Uterus (tissue), 4 donors: Measurements from ENCODE around the gene CKAP2L. TPM values are rescaled to one million over a fixed set of nuclear protein-coding genes. Genes with fewer than 3 reads are reported as not detected.

Experiments
- DNase-seq, 2 donors: peaks; one replicate each; pipeline ENCODE4 v3.0.0-alpha.2; 2019 to 2020
- H3K27ac ChIP-seq, 2 donors: fragments of 200-600 bp; sonication (generic); 1 replicate in 1 of 2; 2 replicates in 1 of 2; pipeline ENCODE4 v1.5.1; 2016 to 2018
- H3K27me3 ChIP-seq, 2 donors: fragments of 200-600 bp; sonication (generic); one replicate each; pipeline ENCODE4 v1.5.1; 2018 to 2019; ENCODE audit warnings: control low read depth in 1 of 2
- H3K36me3 ChIP-seq, 2 donors: fragments of 200-600 bp; sonication (generic); one replicate each; pipeline ENCODE4 v1.5.1; 2019; ENCODE audit warnings: control low read depth in 1 of 2
- H3K4me1 ChIP-seq, 2 donors: fragments of 200-600 bp; sonication (generic); one replicate each; pipeline ENCODE4 v1.5.1; 2018 to 2019; ENCODE audit warnings: control low read depth in 1 of 2
- H3K4me3 ChIP-seq, 2 donors: fragments of 200-600 bp; sonication (generic); 1 replicate in 1 of 2; 2 replicates in 1 of 2; pipeline ENCODE4 v1.5.1; 2018 to 2019; ENCODE audit warnings: mild to moderate bottlenecking in 1 of 2
- H3K9me3 ChIP-seq, 2 donors: fragments of 200-600 bp; sonication (generic); one replicate each; pipeline ENCODE4 v1.5.1; 2019; ENCODE audit warnings: control low read depth in 1 of 2
- CTCF ChIP-seq, 4 experiments: fragments of 200-600 bp in 2 of 4; fragments of 450-650 bp in 2 of 4; sonication (generic) in 2 of 4; IDR thresholded peaks; one replicate each; pipeline ENCODE4 v1.5.1; 2016 to 2019; ENCODE audit warnings: antibody characterized with exemption in 4 of 4, mild to moderate bottlenecking in 2 of 4, moderate library complexity in 1 of 4
- POLR2A ChIP-seq, 2 donors: fragments of 450-650 bp; IDR thresholded peaks; one replicate each; pipeline ENCODE4 v1.6.1; 2016; ENCODE audit warnings: antibody characterized with exemption in 2 of 2, mild to moderate bottlenecking in 1 of 2, moderate library complexity in 1 of 2
- intact Hi-C: fragments of 100-400 bp; cut with DNase I; formaldehyde crosslinking; loops from one replicate; pipeline ENCODE4 v1.15.1; 2023; ENCODE audit warnings: low total_unique reads
- total RNA-seq, 4 donors: library from RNA; depleted of rRNA in 3 of 4; stranded (reverse); fragments of >200 nt in 3 of 4; gene quantifications; one replicate each; pipeline versions ENCODE4 v1.1.0 to v1.2.4, GENCODE V29; 2014 to 2023
- donor health status: DM: yes; HTN: yes; CAD: no.

CKAP2L gene
- total RNA-seq, 4 donors from 2014 or later, result 8.8 TPM; not detected in 3

GRCh38 chr2:112752667-112753066 lies 11.7 kb downstream of the CKAP2L start:
- intact Hi-C loops, result no loop called here
- DNase-seq, result no peak

GRCh38 chr2:112751451-112752197 lies 12.8 kb downstream of the CKAP2L start:
- intact Hi-C loops, result no loop called here
- H3K9me3 ChIP-seq, result no peaks in the 10 kb centered on the region
- H3K27me3 ChIP-seq, result no peaks in the 10 kb centered on the region
- no peak for DNase-seq
- no peaks in the 10 kb centered on the region for H3K4me1 ChIP-seq
- no peak overlapping the region for H3K27ac ChIP-seq
- no peak overlapping the region for H3K4me3 ChIP-seq
- no peaks in the 10 kb centered on the region for H3K36me3 ChIP-seq
- TF ChIP-seq POLR2A (IDR thresholded peaks at IDR 0.05) (no peak), CTCF (IDR thresholded peaks at IDR 0.05) (no peak)

More at GRCh38 chr2:112752667-112753066, 11.7 kb downstream of the CKAP2L start:
- Histone ChIP-seq H3K27me3 (no peaks in the 10 kb centered on the region), H3K36me3 (no peaks in the 10 kb centered on the region), H3K4me3 (no peak overlapping the region), H3K27ac (no peak overlapping the region), H3K9me3 (no peaks in the 10 kb centered on the region), H3K4me1 (no peaks in the 10 kb centered on the region)
- no peak for TF ChIP-seq CTCF (IDR thresholded peaks at IDR 0.05)
- no peak for TF ChIP-seq POLR2A (IDR thresholded peaks at IDR 0.05)

GRCh38 chr2:112750560-112750843 lies 13.9 kb downstream of the CKAP2L start:
- H3K27ac ChIP-seq, result no peak overlapping the region
- no peaks in the 10 kb centered on the region for H3K27me3 ChIP-seq
- DNase-seq, result no peak
- H3K4me3 ChIP-seq, result no peak overlapping the region
- no peaks in the 10 kb centered on the region for H3K4me1 ChIP-seq
- intact Hi-C loops, result no loop called here
- TF ChIP-seq POLR2A (IDR thresholded peaks at IDR 0.05) (no peak), CTCF (IDR thresholded peaks at IDR 0.05) (no peak)
- H3K36me3 ChIP-seq, result no peaks in the 10 kb centered on the region
- H3K9me3 ChIP-seq, result no peaks in the 10 kb centered on the region

GRCh38 chr2:112749755-112750559 lies 14.5 kb downstream of the CKAP2L start:
- Histone ChIP-seq H3K4me3 (no peak overlapping the region), H3K4me1 (no peaks in the 10 kb centered on the region), H3K27ac (no peak overlapping the region), H3K27me3 (no peaks in the 10 kb centered on the region), H3K36me3 (no peaks in the 10 kb centered on the region), H3K9me3 (no peaks in the 10 kb centered on the region)
- TF ChIP-seq POLR2A (IDR thresholded peaks at IDR 0.05) (no peak), CTCF (IDR thresholded peaks at IDR 0.05) (peak; percentile 33 to 58 (median 50))
- intact Hi-C loops, result no loop called here
- peak in 1 of 2 donors; percentile 24 for DNase-seq

- Histone ChIP-seq H3K27ac (no peak overlapping the region), H3K4me3 (no peak overlapping the region), H3K9me3 (no peaks in the 10 kb centered on the region), H3K27me3 (no peaks in the 10 kb centered on the region), H3K4me1 (no peaks in the 10 kb centered on the region), H3K36me3 (no peaks in the 10 kb centered on the region)
- DNase-seq, result no peak
- TF ChIP-seq CTCF (IDR thresholded peaks at IDR 0.05), result no peak
- TF ChIP-seq POLR2A (IDR thresholded peaks at IDR 0.05), result no peak
- intact Hi-C loops, result no loop called here
Observed at GRCh38 chr2:112740527-112740926, 23.9 kb downstream of the CKAP2L start.
